Non-pigmented ciliary epithelial cell (primary cell): ENCODE data around the gene FUT8.
"Not testable (repeated sequence)": the region's sequence is repeated elsewhere in the genome, so short reads cannot be mapped to it uniquely, and the experiment has no call there.

Experiments used
- DNase-seq: peaks from one replicate; pipeline ENCODE4 v3.0.0-alpha.2; 2010; ENCODE audit warnings: low read depth

The FUT8 gene

GRCh38 chr14:65419593-65420252 lies 7.2 kb downstream of the FUT8 start:
- no peak for DNase-seq

GRCh38 chr14:65421201-65421981 lies 8.9 kb downstream of the FUT8 start:
- no peak for DNase-seq

DNA sequence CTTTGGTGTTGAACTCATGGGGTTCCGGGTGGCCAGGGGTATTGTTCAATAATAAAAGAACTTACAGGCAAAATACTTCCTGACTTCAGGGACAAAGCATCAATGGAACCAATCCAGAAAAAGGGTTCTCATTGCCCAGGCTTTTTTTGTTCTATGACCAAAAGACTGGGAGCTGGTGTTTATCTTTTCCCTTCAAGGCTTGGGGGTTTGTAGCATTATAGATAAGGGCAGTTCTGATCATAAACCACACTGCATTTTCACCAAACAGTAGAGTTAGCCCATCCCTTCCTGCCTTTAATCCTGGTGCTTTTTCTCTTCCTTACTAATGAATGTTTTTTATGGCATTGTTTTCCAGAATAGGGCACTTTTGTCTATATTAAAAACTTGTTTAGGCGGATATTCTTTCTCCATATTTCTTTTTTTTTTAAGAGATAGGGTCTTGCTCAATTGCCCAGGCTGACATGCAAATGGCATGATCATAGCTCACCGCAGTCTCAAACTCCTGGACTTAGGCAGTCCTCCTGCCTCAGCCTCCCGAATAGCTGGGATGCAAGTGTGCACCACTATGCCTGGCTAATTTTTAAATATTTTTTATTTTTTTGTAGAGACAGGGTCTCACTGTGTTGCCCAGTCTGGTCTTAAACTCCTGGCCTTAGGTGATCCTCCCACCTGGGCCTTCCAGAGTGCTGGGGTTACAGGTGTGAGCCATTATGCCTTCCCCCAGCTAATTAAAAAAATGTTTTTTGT lies 9.7 kb downstream of the FUT8 start:
- DNase-seq, result no peak

DNA sequence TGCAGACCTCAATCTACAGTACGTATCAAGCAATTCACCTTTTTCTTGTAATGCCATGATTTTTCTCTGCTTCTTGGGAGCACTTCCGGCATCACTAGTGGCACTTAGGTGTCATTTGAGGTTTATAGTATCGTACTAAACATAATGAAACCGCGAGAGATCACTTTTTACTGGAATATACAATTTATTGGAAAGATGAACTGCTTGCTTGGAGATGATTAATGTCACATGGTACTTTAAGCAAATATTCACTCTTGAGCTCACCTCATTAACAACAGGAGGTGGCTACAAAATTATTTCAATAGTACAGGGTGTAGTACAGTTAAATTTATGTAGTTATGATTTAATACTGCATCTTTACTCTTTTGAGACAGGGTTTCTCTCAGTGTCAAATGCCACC lies 11.5 kb downstream of the FUT8 start:
- no peak for DNase-seq

DNA sequence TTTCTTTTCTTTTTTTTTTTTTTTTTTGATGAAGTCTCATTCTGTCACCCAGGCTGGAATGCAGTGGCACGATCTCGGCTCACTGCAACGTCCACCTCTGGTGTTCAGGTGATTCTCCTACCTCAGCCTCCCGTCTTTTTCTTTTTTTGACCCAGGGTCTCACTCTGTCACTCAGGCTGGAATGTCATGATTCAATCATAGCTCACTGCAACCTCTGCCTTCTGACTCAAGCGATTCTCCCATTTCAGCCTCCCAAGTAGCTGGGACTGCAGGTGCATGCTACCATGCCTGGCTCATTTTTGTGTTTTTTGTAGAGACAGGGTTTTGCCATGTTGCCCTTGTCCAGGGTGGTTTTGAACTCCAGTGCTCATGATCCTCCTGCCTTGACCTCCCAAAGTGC lies 12.0 kb downstream of the FUT8 start:
- no peak for DNase-seq

DNA sequence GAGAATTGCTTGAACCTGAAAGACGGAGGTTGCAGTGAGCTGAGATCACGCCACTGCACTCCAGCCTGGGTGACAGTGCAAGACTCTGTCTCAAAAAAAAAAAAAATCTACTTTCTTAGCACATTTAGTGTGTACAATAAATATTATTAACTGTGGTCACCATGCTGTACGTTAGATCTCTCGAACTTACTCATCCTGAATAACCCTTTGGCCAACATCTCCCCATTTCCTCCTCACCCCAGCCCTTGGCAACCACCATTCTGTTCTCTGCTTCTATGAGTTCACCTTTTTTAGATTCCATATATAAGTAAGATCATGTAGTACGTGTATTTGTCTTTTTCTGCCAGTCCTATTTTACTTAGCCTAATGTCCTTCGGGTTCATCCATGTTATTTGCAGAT lies 13.4 kb downstream of the FUT8 start:
- no peak for DNase-seq

- not testable (repeated sequence) for DNase-seq
These were observed 14.4 kb downstream of the FUT8 start for GRCh38 chr14:65426902-65427301.

DNA sequence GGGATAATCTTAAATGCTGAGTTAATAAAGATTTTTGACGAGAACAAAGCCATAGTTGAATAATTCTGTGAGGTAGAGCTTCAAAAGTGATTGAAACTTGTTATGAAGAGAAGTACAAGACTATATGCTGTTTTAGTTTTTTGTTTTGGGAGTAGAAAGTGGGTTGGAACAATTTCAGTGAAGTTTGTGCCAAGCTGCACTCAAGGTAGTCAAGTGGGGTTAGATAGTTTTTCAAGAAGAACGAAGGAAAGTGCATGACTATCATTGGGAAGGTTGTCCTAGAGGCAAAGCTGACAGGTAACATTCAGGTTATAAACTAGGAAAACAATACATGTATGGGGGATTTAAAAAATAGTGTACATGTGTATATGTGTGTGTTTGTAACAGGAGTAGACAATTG lies 16.2 kb downstream of the FUT8 start:
- DNase-seq, result no peak

- DNase-seq, result no peak
These were observed 17.2 kb downstream of the FUT8 start for GRCh38 chr14:65429757-65430156.

DNA sequence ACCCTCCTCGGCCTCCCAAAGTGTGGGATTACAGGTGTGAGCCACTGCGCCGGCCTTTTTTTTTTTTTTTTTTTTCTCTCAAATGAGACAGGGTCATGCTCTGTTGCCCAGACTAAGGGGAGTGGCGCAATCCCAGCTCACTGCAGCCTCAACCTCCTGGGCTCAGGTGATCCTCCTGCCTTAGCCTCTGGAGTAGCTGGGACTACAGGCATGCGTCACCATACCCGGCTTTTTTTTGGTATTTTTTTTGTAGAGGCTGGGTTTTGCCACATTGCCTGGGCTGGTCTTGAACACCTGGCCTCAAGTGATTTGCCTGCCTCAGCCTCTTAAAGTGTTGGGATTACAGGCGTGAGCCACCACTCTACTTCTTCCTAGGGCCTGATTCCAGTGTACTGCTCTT lies 18.7 kb downstream of the FUT8 start:
- DNase-seq, result no peak

DNA sequence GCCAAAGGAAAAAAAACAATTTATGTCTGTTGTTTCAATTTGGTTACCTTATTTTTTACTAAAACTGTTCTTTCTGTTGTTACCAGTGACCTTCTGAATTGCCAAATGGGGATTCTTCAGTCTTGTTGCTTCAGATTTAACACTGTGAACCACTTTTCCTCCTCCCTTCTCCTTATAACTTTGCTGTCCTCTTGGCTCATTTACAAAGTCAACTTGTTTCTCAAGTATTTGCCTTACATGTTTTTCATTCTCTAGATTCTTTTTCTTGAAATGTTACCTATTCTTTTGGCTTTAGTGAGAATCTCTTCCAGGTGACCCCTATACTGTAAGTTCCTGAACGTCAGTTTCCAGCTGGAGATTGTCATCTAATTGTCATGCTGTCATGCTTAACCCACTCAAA lies 19.4 kb downstream of the FUT8 start:
- DNase-seq, result no peak

GRCh38 chr14:65432361-65432948 lies 19.9 kb downstream of the FUT8 start:
- no peak for DNase-seq

GRCh38 chr14:65433157-65433556 lies 20.6 kb downstream of the FUT8 start:
- no peak for DNase-seq

GRCh38 chr14:65433646-65434045 lies 21.1 kb downstream of the FUT8 start:
- DNase-seq, result no peak

DNA sequence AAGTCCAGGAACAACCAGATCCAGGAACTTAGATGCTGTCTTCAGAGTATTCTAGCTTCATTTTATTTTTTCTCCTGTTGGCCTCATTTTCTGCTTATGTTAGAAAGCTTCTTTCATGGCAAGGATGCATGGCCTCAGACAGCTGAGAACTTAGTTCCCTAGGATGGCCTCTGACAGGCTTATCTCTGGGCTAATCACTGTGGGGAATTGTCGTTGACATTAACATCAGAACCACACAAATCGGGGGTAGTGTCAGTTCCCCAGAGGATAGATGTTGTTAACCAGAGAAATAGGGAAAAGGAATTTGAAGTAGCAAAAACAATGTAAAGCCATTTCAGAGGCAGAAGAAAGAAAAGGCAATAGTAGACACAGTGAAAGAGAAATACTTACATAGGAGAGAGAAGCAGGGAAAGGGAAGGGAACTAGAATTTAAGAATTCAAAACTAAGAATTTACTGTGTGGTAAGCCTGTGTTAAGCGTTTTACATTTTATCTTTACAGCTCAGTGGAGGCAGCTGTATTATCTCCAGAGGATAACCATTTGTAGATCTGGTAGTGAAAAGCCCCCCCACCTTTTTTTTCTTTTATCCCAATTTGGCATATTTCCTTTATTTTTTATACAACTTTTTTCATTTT lies 21.8 kb downstream of the FUT8 start:
- no peak for DNase-seq

GRCh38 chr14:65438266-65438933 lies 25.9 kb downstream of the FUT8 start:
- no peak for DNase-seq

DNA sequence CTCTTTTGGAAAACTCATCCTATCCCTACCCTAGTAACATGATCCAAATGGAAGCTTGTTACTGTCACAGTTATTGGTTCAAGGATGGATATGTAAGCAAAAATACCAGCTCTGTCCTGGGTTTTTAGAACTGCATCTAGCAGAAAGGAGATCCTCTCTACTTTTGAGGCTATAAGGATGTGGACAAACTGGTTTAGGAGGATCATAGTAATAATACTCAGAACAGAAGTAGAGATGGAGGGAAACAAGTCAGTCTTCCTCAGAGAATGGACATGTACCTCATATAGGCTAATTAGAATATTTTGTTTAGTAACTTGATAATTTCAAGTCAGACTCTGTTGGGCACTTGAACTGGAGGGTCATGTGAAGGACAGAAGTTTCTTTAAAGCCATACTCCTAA lies 26.6 kb downstream of the FUT8 start:
- no peak for DNase-seq

DNA sequence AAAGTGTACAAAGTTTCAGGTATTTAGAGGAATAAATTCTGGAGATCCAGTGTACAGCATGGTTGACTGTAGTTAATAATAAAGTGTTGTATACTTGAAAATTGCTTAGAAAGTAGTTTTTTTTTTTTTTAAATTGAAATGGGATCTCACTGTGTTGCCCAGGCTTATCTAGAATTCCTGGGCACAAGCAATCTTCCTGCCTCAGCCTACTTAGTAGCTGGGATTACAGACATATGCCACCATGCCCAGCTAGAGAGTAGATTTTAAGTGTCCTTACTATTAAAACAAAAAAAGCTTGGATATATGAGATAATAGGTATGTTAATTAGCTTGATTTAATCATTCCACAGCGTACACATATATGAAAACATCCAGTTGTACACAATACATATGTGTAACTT lies 27.7 kb downstream of the FUT8 start:
- no peak for DNase-seq

- no peak for DNase-seq
These were observed 31.7 kb downstream of the FUT8 start for GRCh38 chr14:65444230-65444629.

DNA sequence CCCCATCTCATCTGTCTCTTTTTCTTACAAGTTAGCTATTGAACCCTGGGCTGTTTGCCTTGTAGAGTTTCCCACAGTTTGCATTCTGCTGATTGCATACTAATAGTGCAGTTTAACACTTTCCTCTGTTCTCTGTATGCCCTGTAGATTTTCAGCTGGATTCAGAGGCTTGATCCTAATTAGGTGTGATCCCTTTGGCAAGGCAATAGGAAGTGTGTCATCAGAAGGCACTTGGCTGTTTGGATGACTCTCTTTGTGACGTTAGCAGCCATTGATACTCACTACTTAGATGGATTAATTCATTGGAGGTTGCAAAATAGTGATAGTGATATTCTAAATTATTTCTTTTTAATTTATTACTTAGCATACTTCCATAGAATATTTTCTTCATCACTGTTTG lies 33.6 kb downstream of the FUT8 start:
- no peak for DNase-seq

DNA sequence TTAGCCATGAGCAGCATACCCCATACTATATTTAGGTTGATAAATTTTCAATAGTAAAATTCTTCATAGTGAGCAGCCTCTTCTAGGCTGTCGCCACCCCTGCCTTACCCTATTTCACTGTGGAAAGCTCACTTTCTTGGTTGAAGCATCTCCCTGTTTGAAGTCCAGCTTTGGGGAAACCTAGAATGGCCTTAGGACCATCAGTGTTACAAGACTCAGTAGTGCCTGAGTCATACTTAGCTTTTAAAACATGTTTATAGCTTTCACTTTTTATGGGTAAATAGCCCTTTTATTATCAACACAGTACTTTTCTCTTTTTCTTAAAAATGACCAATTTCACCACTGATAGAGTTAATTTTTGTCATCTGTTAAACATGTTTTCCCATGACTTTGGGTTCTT lies 37.1 kb downstream of the FUT8 start:
- no peak for DNase-seq
